Ureter (tissue), 1 donor: Measurements from ENCODE around the gene WDR75. TPM values are rescaled to one million over a fixed set of nuclear protein-coding genes. Genes with fewer than 3 reads are reported as not detected.

ENCODE experiments used
- total RNA-seq: library from RNA; stranded (reverse); gene quantifications from one replicate; pipeline ENCODE4 v1.2.4, GENCODE V29; 2023
- donor health status: DM: yes; HTN: yes; CAD: no.

Gene WDR75
- total RNA-seq, 1 donor from 2014 or later, result 43.0 TPM

Other genes starting within 250 kb of the WDR75 start
- gene SLC40A1, start 139.3 kb downstream of the WDR75 start, total RNA-seq, result 39.9 TPM
- gene ASNSD1, start 220.0 kb downstream of the WDR75 start, total RNA-seq, result 32.1 TPM
- 18.7 TPM for gene ANKAR, start 233.2 kb downstream of the WDR75 start, total RNA-seq